ENCODE results near the gene TSHZ2.

TSHZ2 gene

GRCh38 chr20:53159160-53159559, 187.0 kb downstream of the TSHZ2 start:
- no peaks in the 10 kb centered on the region for H3K27me3 ChIP-seq (ENCODE audit: insufficient read depth, low read length)
- H3K36me3 ChIP-seq (ENCODE audit: insufficient read depth, low read length), result no peaks in the 10 kb centered on the region; the same call in 1 of the 2 replicates
- H3K4me3 ChIP-seq (ENCODE audit: low read depth, low read length, poor library complexity, severe bottlenecking), result no peak overlapping the region
- peaks cover 20% of the 10 kb centered on the region for H3K4me1 ChIP-seq (ENCODE audit: insufficient read depth, low read length, severe bottlenecking)
- no peaks in the 10 kb centered on the region for H3K9me3 ChIP-seq (ENCODE audit: low read length)
- H3K4me2 ChIP-seq (ENCODE audit: low read length), result no peak overlapping the region
- no peak overlapping the region for H3K27ac ChIP-seq (ENCODE audit: low read depth, low read length, poor library complexity, severe bottlenecking)
- H3K9me2 ChIP-seq (ENCODE audit: low read depth, low read length), result no peaks in the 10 kb centered on the region
- H2AFZ ChIP-seq (ENCODE audit: low read length), result no peak overlapping the region
- no peaks in the 10 kb centered on the region for H3F3A ChIP-seq (ENCODE audit: insufficient read depth, low read length)
- no peak overlapping the region for H3K9ac ChIP-seq (ENCODE audit: low read length)
- no peaks in the 10 kb centered on the region for H3K79me2 ChIP-seq (ENCODE audit: insufficient read depth, low read length)
- TF ChIP-seq EZH2 (IDR thresholded peaks at IDR 0.05; ENCODE audit: borderline replicate concordance, low read length) (no peak), CTCF (IDR thresholded peaks at IDR 0.05; ENCODE audit: low read length) (no peak)
- H4K20me1 ChIP-seq (ENCODE audit: insufficient read depth, low read length), result no peaks in the 10 kb centered on the region

- Histone ChIP-seq H2AFZ (ENCODE audit: low read length) (no peak overlapping the region), H3K9ac (ENCODE audit: low read length) (no peak overlapping the region), H3K27me3 (ENCODE audit: insufficient read depth, low read length) (no peaks in the 10 kb centered on the region), H3K4me2 (ENCODE audit: low read length) (no peak overlapping the region), H3K9me3 (ENCODE audit: low read length) (no peaks in the 10 kb centered on the region), H3K9me2 (ENCODE audit: low read depth, low read length) (no peaks in the 10 kb centered on the region), H3K79me2 (ENCODE audit: insufficient read depth, low read length) (no peaks in the 10 kb centered on the region), H3K36me3 (ENCODE audit: insufficient read depth, low read length) (no peaks in the 10 kb centered on the region; the same call in 1 of the 2 replicates), H3F3A (ENCODE audit: insufficient read depth, low read length) (no peaks in the 10 kb centered on the region), H4K20me1 (ENCODE audit: insufficient read depth, low read length) (no peaks in the 10 kb centered on the region), H3K4me1 (ENCODE audit: insufficient read depth, low read length, severe bottlenecking) (peaks cover 20% of the 10 kb centered on the region), H3K27ac (ENCODE audit: low read depth, low read length, poor library complexity, severe bottlenecking) (peak overlapping the region; percentile 42), H3K4me3 (ENCODE audit: low read depth, low read length, poor library complexity, severe bottlenecking) (no peak overlapping the region)
- TF ChIP-seq EZH2 (IDR thresholded peaks at IDR 0.05; ENCODE audit: borderline replicate concordance, low read length) (no peak), CTCF (IDR thresholded peaks at IDR 0.05; ENCODE audit: low read length) (no peak)
Measured at GRCh38 chr20:53161073-53161472, 188.9 kb downstream of the TSHZ2 start.

- Histone ChIP-seq H3K4me3 (ENCODE audit: low read depth, low read length, poor library complexity, severe bottlenecking) (no peak overlapping the region), H3K9me3 (ENCODE audit: low read length) (no peaks in the 10 kb centered on the region), H3K27ac (ENCODE audit: low read depth, low read length, poor library complexity, severe bottlenecking) (peak overlapping the region; percentile 42), H3K9me2 (ENCODE audit: low read depth, low read length) (no peaks in the 10 kb centered on the region), H3K36me3 (ENCODE audit: insufficient read depth, low read length) (no peaks in the 10 kb centered on the region; the same call in 1 of the 2 replicates), H3K79me2 (ENCODE audit: insufficient read depth, low read length) (no peaks in the 10 kb centered on the region), H4K20me1 (ENCODE audit: insufficient read depth, low read length) (no peaks in the 10 kb centered on the region), H3K9ac (ENCODE audit: low read length) (no peak overlapping the region), H3K27me3 (ENCODE audit: insufficient read depth, low read length) (no peaks in the 10 kb centered on the region), H2AFZ (ENCODE audit: low read length) (no peak overlapping the region), H3F3A (ENCODE audit: insufficient read depth, low read length) (no peaks in the 10 kb centered on the region), H3K4me1 (ENCODE audit: insufficient read depth, low read length, severe bottlenecking) (peaks cover 20% of the 10 kb centered on the region), H3K4me2 (ENCODE audit: low read length) (no peak overlapping the region)
- TF ChIP-seq EZH2 (IDR thresholded peaks at IDR 0.05; ENCODE audit: borderline replicate concordance, low read length) (no peak), CTCF (IDR thresholded peaks at IDR 0.05; ENCODE audit: low read length) (no peak)
Measured at GRCh38 chr20:53161473-53161872, 189.3 kb downstream of the TSHZ2 start.

All from OCI-LY1 (cell line).